ENCODE measurements around the gene LGR4. TPM values are rescaled to one million over a fixed set of nuclear protein-coding genes. Genes with fewer than 3 reads are reported as not detected.

Gene LGR4
- total and polyA plus RNA-seq, 10 of the 15 experiments (the other 5 are each of a cell fraction or from before 2014, with no cell fraction given), result under 0.01 to 0.64 (median 0.04) TPM; not detected in 5

- intact Hi-C loops (cut with micrococcal nuclease; ENCODE audit: unreplicated experiment), result no loop called here
- ChIA-PET RAD21 (ENCODE audit: unreplicated experiment) (no interaction called here), SMC1A (ENCODE audit: uncharacterized antibody, unreplicated experiment) (interaction anchor here (0.6 kb wide), 1 partner anchor 154 kb away, joined by 3 read pairs; no protein-coding TSS in a partner anchor), CTCF (interaction anchor here (1.1 kb wide), 1 partner anchor 58 kb away, joined by 3 read pairs; no protein-coding TSS in a partner anchor), POLR2A (no interaction called here)
- H4K20me1 ChIP-seq (ENCODE audit: control insufficient read depth, insufficient read depth), result no peaks in the 10 kb centered on the region
- no peaks in the 10 kb centered on the region for H3K27me3 ChIP-seq (replicated peaks in 1 of 2; ENCODE audit: control insufficient read depth in 2 of 2, insufficient read depth in 2 of 2, low read length in 1 of 2)
- H3K9ac ChIP-seq (ENCODE audit: control insufficient read depth, insufficient read depth, low read length), result no peak overlapping the region
- no peak overlapping the region for H3K27ac ChIP-seq (ENCODE audit: control insufficient read depth, insufficient read depth)
- in situ Hi-C loops (cut with MboI), result no loop called here
- ATAC-seq, result peak; percentile 19; the same call in 2 of the 3 replicates
- no peak overlapping the region for H3K4me2 ChIP-seq (ENCODE audit: control insufficient read depth, insufficient read depth)
- H3K36me3 ChIP-seq (ENCODE audit: control insufficient read depth in 2 of 2, insufficient read depth in 2 of 2, low read length in 1 of 2), result no peaks in the 10 kb centered on the region; a peak in 1 of 4 replicates
- BruUV-seq (replicated peaks), result no TSS peak
- H3K4me1 ChIP-seq (ENCODE audit: control insufficient read depth, insufficient read depth, low read length), result no peaks in the 10 kb centered on the region
- 74% methylated on average over 5 of the region's 5 CpGs for WGBS (ENCODE audit: insufficient coverage, insufficient replicate concordance, low lambda C conversion rate, missing lambda C conversion rate)
- H3K79me2 ChIP-seq (ENCODE audit: control insufficient read depth, insufficient read depth, low read length), result no peaks in the 10 kb centered on the region
- TF ChIP-seq MYB (IDR thresholded peaks at IDR 0.05; ENCODE audit: borderline replicate concordance, low read depth, low read length) (no peak), ZBTB40 (IDR thresholded peaks at IDR 0.05; ENCODE audit: borderline replicate concordance) (no peak)
- H2AFZ ChIP-seq (ENCODE audit: control insufficient read depth, low read depth, low read length), result no peak overlapping the region
- DNase-seq (ENCODE audit: low read depth, low spot score), result no peak
- H3K9me3 ChIP-seq (replicated peaks; ENCODE audit: control insufficient read depth, insufficient read depth, low read length), result no peaks in the 10 kb centered on the region
- no peak for FAIRE-seq
- no peak overlapping the region for H3K4me3 ChIP-seq
Observed at GRCh38 chr11:27354359-27354965, 118.1 kb downstream of the LGR4 start.

Measured in GM12878 (cell line).